Spleen (tissue), 7 donors: Measurements from ENCODE around the gene SEC24C.

Source experiments
- POLR2A ChIP-seq, 3 donors: fragments of 450-650 bp; IDR thresholded peaks; one replicate each; pipeline ENCODE4 v1.5.1; 2017; ENCODE audit warnings: antibody characterized with exemption in 3 of 3, mild to moderate bottlenecking in 1 of 3
- POLR2AphosphoS5 ChIP-seq, 3 donors: sonication (generic); formaldehyde crosslinking; IDR thresholded peaks; one replicate each; pipeline ENCODE4 v1.5.1; 2017; ENCODE audit warnings: antibody characterized with exemption in 3 of 3
- TF ChIP-seq, protein P1 (sequence below), 11 experiments: fragments of 200-600 bp in 7 of 11; fragments of 450-650 bp in 4 of 11; sonication (generic) in 4 of 11; IDR thresholded peaks in 8 of 11; conservative IDR thresholded peaks in 3 of 11; 1 replicate in 7 of 11; 2 replicates in 4 of 11; pipeline versions ENCODE4 v1.4.0 to v1.8.0; 2016 to 2021; ENCODE audit warnings: antibody characterized with exemption in 11 of 11, inconsistent platforms in 4 of 11, mild to moderate bottlenecking in 1 of 11
- donor health status: DM: no; HTN: no; CAD: no; lungs with moderate emphysema.
- donor health status: DM: no; HTN: no; CAD: no.
- donor health status: DM: no; HTN: no; CAD: no.

DNA sequence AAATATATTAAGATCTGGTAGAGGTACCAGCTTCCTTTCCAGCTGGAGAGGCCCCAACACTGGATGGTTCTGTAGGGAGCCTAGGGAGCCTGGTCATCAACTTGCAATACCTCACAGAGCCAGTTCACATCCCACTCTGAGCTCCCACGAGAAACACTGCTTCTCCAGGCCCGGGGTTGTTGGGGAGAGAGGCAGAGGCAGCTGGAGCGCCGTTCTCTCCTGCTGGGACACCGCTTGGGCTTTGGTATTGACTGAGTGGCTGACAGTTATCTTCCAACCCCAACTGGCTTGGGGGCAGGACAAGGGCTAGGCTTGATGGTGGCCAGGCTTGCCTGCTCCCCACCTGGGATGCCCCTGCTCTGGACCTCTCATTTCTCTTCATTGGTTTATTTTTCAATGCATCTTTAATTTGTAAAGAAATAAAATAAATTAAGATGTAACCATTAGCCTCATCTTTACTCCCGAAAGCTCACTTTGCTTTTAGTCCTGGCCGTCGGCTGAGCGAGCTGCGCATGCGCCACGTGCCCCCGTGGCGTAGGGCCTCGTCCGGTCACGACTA, 27.6 kb downstream of the SEC24C start:
- no peak for TF ChIP-seq POLR2AphosphoS5 (IDR thresholded peaks at IDR 0.05)
- TF ChIP-seq, protein P1, sequence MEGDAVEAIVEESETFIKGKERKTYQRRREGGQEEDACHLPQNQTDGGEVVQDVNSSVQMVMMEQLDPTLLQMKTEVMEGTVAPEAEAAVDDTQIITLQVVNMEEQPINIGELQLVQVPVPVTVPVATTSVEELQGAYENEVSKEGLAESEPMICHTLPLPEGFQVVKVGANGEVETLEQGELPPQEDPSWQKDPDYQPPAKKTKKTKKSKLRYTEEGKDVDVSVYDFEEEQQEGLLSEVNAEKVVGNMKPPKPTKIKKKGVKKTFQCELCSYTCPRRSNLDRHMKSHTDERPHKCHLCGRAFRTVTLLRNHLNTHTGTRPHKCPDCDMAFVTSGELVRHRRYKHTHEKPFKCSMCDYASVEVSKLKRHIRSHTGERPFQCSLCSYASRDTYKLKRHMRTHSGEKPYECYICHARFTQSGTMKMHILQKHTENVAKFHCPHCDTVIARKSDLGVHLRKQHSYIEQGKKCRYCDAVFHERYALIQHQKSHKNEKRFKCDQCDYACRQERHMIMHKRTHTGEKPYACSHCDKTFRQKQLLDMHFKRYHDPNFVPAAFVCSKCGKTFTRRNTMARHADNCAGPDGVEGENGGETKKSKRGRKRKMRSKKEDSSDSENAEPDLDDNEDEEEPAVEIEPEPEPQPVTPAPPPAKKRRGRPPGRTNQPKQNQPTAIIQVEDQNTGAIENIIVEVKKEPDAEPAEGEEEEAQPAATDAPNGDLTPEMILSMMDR (IDR thresholded peaks at IDR 0.05 in 8 of 11, conservative IDR thresholded peaks at IDR 0.05 in 3 of 11): no peak
- TF ChIP-seq POLR2A (IDR thresholded peaks at IDR 0.05): no peak
